Neutrophil (primary cell): ENCODE measurements around the gene PSKH1.

Experiments used
- H3K27ac ChIP-seq: fragments of 200-600 bp; sonication (generic); 2 replicates; pipeline ENCODE4 v1.5.1; 2016; ENCODE audit warnings: mild to moderate bottlenecking, moderate library complexity
- H3K27me3 ChIP-seq: fragments of 200-600 bp; sonication (generic); 2 replicates; pipeline ENCODE4 v1.6.0; 2016; ENCODE audit warnings: mild to moderate bottlenecking
- H3K36me3 ChIP-seq: fragments of 200-600 bp; sonication (generic); 2 replicates; pipeline ENCODE4 v1.5.1; 2017
- H3K4me1 ChIP-seq, 2 experiments: fragments of 200-600 bp in 1 of 2; sonication (generic) in 1 of 2; 1 replicate in 1 of 2; 2 replicates in 1 of 2; pipeline versions ENCODE4 v1.5.1 to v1.6.1; 2013 to 2016; ENCODE audit warnings: low read depth in 1 of 2, low read length in 1 of 2, mild to moderate bottlenecking in 1 of 2, moderate library complexity in 1 of 2; ENCODE audit not compliant: control insufficient read depth in 1 of 2, insufficient read depth in 1 of 2
- H3K4me3 ChIP-seq, 2 experiments: fragments of 200-600 bp in 1 of 2; sonication (generic) in 1 of 2; 1 replicate in 1 of 2; 2 replicates in 1 of 2; pipeline ENCODE4 v1.5.1; 2013 to 2016; ENCODE audit warnings: low read depth in 1 of 2, low read length in 1 of 2, mild to moderate bottlenecking in 1 of 2, moderate library complexity in 1 of 2
- H3K9me3 ChIP-seq: fragments of 200-600 bp; sonication (generic); 2 replicates; pipeline ENCODE4 v1.5.1; 2016
- TF ChIP-seq, protein P1 (sequence below): fragments of 200-600 bp; sonication (generic); IDR thresholded peaks from 2 replicates; pipeline ENCODE4 v1.5.1; 2016; ENCODE audit warnings: antibody characterized with exemption

PSKH1 gene

DNA sequence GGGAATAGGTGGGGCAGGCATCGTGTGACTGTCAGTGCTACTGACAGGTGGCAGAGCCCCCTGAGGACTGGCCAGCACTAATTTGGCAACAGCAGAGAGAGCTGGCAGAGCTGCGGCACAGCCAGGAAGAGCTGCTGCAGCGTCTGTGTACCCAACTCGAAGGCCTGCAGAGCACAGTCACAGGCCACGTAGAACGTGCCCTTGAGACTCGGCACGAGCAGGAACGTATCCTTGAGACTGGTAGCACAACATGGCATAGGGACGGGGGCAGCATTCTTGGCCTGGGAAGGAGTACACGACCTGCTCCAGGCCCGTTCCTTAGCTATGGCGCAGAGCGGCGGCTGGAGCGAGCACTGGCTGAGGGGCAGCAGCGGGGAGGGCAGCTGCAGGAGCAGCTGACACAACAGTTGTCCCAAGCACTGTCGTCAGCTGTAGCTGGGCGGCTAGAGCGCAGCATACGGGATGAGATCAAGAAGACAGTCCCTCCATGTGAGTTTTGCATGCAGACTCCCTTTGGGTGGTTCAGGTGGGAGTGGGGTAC is 11.4 kb upstream of the PSKH1 start:
- Histone ChIP-seq H3K27ac (no peak overlapping the region), H3K4me3 (no peak overlapping the region), H3K9me3 (no peaks in the 10 kb centered on the region), H3K36me3 (peaks cover 99% of the 10 kb centered on the region), H3K27me3 (no peaks in the 10 kb centered on the region), H3K4me1 (no peaks in the 10 kb centered on the region)
- TF ChIP-seq, protein P1, sequence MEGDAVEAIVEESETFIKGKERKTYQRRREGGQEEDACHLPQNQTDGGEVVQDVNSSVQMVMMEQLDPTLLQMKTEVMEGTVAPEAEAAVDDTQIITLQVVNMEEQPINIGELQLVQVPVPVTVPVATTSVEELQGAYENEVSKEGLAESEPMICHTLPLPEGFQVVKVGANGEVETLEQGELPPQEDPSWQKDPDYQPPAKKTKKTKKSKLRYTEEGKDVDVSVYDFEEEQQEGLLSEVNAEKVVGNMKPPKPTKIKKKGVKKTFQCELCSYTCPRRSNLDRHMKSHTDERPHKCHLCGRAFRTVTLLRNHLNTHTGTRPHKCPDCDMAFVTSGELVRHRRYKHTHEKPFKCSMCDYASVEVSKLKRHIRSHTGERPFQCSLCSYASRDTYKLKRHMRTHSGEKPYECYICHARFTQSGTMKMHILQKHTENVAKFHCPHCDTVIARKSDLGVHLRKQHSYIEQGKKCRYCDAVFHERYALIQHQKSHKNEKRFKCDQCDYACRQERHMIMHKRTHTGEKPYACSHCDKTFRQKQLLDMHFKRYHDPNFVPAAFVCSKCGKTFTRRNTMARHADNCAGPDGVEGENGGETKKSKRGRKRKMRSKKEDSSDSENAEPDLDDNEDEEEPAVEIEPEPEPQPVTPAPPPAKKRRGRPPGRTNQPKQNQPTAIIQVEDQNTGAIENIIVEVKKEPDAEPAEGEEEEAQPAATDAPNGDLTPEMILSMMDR = no peak

DNA sequence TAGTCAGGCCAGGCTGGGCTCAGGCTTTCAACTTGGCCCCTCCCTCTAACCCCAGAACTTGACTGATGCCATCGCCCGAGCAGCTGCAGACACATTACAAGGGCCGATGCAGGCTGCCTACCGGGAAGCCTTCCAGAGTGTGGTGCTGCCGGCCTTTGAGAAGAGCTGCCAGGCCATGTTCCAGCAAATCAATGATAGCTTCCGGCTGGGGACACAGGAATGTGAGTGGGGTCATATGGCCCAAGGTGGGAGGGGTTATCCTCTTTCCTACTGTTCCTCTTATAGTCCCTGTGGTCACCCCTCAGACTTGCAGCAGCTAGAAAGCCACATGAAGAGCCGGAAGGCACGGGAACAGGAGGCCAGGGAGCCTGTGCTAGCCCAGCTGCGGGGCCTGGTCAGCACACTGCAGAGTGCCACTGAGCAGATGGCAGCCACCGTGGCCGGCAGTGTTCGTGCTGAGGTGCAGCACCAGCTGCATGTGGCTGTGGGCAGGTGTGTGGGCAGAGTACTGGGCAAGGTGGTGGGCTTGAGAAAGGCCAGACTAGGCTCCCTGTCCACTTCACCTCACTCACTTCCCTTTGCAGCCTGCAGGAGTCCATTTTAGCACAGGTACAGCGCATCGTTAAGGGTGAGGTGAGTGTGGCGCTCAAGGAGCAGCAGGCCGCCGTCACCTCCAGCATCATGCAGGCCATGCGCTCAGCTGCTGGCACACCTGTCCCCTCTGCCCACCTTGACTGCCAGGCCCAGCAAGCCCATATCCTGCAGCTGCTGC is 10.5 kb upstream of the PSKH1 start:
- Histone ChIP-seq H3K36me3 (peaks cover 94% of the 10 kb centered on the region), H3K4me3 (no peak overlapping the region), H3K4me1 (no peaks in the 10 kb centered on the region), H3K27me3 (no peaks in the 10 kb centered on the region), H3K27ac (no peak overlapping the region), H3K9me3 (no peaks in the 10 kb centered on the region)
- TF ChIP-seq, protein P1 = no peak

DNA sequence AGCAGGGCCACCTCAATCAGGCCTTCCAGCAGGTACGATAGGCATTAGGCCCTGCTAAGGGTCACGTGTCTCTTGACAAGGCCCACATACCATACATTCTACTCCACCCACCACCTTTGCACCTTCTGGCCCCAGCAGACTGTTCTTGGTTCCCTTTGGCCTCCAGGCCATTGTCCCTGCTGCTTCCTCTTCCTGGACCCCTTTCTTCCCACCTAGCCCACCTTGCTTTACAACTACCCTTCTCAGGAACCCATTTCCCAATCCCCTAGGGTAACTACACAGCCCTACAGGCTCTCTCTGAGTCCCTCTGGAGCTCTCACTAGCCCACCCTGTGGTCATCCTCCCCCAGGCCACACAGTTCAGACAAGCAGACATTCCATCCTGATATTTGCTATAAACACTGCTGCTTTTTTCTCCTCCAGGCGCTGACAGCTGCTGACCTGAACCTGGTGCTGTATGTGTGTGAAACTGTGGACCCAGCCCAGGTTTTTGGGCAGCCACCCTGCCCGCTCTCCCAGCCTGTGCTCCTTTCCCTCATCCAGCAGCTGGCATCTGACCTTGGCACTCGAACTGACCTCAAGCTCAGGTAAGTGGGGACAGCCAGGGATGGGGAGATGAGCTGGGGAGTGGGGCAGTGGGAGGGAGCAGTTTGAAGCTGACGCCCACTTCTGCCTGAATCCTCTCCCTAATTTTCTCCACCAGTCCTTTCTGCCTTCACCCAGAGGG is 9.7 kb upstream of the PSKH1 start:
- Histone ChIP-seq H3K27me3 (no peaks in the 10 kb centered on the region), H3K4me1 (no peaks in the 10 kb centered on the region), H3K36me3 (peaks cover 86% of the 10 kb centered on the region), H3K4me3 (no peak overlapping the region), H3K9me3 (no peaks in the 10 kb centered on the region), H3K27ac (peak overlapping the region; percentile 15)
- TF ChIP-seq, protein P1 = no peak

DNA sequence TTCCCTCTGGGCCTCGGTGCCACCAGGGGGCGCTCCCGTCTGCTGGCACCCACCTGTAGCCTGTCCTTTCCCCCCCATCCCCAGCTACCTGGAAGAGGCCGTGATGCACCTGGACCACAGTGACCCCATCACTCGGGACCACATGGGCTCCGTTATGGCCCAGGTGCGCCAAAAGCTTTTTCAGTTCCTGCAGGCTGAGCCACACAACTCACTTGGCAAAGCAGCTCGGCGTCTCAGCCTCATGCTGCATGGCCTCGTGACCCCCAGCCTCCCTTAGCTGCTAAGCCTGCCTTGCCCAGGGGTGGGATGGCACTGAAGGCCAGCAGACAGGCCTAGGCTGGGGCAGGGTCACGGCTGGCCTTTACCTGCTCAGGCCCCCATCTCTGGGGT is 9.2 kb upstream of the PSKH1 start:
- no peaks in the 10 kb centered on the region for H3K4me1 ChIP-seq
- H3K4me3 ChIP-seq = no peak overlapping the region
- H3K36me3 ChIP-seq = peaks cover 81% of the 10 kb centered on the region
- TF ChIP-seq, protein P1 = peak; percentile 79
- peak overlapping the region; percentile 15 for H3K27ac ChIP-seq
- H3K27me3 ChIP-seq = no peaks in the 10 kb centered on the region
- no peaks in the 10 kb centered on the region for H3K9me3 ChIP-seq

DNA sequence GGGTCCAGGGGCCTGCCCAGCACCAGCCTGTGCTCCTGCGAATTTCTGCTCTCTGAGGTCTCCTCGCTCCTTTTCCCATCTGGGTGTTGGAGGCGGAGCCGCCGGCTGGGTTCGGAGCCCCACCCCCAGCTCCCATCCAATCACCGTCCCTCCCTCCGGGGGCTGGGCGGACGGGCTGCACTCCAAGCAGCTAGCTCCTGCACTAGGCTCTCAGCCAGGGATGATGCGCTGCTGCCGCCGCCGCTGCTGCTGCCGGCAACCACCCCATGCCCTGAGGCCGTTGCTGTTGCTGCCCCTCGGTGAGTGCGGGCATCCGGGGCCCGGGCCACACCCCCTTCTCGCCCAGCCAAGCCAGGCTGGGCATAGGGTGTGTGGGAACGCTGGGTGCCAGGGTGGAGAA is 8.4 kb upstream of the PSKH1 start, which contains the start of gene NRN1L:
Gene NRN1L (plus strand): TSS at position 202 of the 400 bp plus-strand sequence. CDS start 19 bp downstream, at position 221.
- Histone ChIP-seq H3K27ac (peak within 1 kb of the TSS; percentile 15), H3K9me3 (no peaks in the 10 kb centered on the region), H3K36me3 (peaks cover 73% of the 10 kb centered on the region), H3K4me3 (no peak within 1 kb of the TSS), H3K4me1 (no peaks in the 10 kb centered on the region), H3K27me3 (no peaks in the 10 kb centered on the region)
- TF ChIP-seq, protein P1 = no peak
